GM19025 (cell line): ENCODE data around the gene DBNL.

ENCODE experiments used
- ATAC-seq: cut with Tn5 transposase; IDR thresholded peaks from one replicate; pipeline ENCODE4 v1.9.1; 2021; ENCODE audit warnings: mild to moderate bottlenecking, low read depth, moderate library complexity; ENCODE audit not compliant: unreplicated experiment

Gene DBNL

DNA sequence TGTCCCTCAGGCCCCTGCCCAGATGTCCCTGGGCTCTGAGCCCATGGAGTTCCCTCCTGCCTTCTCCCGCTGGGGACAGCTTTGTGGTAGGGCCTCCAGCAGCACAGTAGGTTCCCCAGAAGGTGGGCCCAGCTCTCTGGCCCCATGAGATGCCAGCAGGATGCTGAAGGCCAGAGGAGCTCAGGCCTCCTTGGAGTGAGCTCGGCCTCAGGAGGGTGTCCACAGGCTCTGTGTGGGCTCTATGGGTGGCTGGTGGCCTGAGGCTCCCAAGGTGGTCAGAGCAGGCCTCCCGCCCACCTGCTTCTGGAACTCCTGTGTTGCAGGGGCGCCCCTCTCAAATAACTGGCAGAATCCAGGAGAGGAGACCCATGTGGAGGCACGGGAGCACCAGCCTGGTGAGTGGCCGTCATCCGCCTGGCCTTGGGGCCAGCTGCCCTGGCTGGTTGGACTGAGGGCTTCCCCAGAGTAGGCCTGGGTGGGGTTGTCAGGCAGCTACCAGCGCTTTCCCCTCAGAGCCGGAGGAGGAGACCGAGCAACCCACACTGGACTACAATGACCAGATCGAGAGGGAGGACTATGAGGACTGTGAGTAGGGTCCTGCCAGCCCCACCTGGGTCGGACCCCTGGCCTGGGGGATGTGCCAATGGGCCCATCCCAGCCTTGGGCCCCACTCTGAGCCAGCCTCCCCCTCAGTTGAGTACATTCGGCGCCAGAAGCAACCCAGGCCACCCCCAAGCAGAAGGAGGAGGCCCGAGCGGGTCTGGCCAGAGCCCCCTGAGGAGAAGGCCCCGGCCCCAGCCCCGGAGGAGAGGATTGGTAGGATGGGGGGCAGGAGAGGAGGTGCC lies 62.8 kb downstream of the DBNL start:
- no peak for ATAC-seq

GRCh38 chr7:44107961-44108767 lies 63.7 kb downstream of the DBNL start:
- no peak for ATAC-seq

DNA sequence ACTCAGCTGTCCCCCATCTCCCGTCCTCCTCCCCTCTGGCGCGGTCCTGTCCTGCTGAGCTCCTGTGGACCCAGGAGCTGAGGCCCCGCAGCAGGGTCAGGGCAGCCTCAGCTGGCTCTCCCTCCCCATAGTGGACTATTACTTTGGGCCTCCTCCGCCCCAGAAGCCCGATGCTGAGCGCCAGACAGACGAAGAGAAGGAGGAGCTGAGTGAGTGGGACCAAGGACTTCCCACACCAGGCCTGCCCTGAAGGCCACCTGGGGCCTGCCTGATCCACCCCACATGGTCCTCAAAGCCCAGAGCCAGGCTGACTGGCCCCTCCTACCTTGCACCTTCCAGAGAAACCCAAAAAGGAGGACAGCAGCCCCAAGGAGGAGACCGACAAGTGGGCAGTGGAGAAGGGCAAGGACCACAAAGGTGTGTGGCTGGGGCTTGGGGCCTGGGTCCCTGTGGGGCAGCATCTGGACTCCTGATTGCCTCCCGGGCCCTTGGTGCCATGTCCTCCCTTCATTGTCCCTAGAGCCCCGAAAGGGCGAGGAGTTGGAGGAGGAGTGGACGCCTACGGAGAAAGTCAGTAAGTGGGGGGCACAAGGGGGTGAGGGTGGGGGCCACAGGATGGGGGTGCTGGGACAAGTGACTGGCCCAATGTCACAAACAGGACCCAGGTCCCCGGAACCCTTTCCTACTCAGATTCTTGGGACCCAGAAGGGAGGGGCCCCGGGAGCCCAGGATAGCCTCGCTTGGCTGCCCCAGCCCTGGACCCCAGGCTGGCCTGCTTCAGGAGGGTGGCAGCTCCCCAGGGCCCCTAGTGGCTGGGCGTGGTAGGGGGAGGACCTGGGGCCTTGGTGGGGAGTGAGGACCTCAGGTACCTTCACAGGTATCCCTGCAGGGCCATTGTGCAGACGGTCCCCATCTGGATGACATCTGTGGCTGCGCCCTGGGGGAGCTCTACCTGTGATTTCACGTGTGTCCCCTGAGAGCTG lies 64.6 kb downstream of the DBNL start:
- ATAC-seq = no peak

GRCh38 chr7:44109991-44110390 lies 65.5 kb downstream of the DBNL start:
- ATAC-seq = no peak

- ATAC-seq = no peak
Observed at GRCh38 chr7:44110719-44111635, 66.5 kb downstream of the DBNL start.
